HL-60/S4 treated with phorbol 12-myristate 13-acetate at 8.2 ng/mL for 4 days and 3 days (cell line): Measurements from ENCODE around the gene SYT15.
"Not testable (repeated sequence)": the region's sequence is repeated elsewhere in the genome, so short reads cannot be mapped to it uniquely, and the experiment has no call there.

ENCODE experiments used
- in situ Hi-C: fragments of 300-500 bp; cut with MboI; formaldehyde crosslinking; loops from 2 replicates; pipeline ENCODE4 v1.15.0; 2022; ENCODE audit warnings: low sequenced_read_pairs

The SYT15 gene

DNA sequence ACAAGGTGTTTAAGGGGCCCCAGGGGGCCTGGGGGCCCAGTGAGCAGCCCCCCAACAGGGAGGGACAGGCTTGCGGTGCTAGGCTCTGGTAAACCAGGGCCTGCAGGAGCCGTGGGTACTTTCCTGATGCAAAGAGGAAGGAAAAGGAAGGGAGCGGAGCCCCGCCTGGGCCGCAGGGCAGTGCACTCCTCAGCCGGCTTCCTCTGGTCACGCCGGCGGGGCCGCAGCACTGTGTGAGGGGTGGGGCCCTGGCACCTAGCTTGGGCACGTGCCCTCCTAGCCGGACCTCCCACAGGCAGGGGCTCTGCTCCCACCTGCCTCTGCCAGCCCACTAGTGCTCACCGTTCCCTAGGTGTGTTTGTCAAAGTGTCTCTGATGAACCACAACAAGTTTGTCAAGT is 6.3 kb downstream of the SYT15 start:
- in situ Hi-C loops: not testable (repeated sequence)

DNA sequence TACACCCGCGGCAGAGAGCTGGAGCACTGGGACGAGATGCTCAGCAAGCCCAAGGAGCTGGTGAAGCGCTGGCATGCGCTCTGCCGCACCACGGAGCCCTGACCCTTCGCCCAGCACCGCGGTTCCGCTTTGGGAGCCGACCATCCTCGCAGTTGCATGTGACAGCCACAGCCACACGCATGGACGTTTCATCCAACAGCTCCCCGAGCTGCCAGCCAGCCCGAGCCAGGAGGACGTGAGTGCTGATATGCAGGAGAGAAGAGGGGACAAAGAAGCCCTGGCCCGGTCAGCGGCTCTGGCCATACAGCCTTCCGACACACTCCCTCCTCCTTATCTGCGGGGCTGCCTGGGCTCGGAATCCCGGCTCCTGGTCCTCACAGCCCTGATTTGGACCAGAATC is 8.6 kb downstream of the SYT15 start:
- in situ Hi-C loops: not testable (repeated sequence)

DNA sequence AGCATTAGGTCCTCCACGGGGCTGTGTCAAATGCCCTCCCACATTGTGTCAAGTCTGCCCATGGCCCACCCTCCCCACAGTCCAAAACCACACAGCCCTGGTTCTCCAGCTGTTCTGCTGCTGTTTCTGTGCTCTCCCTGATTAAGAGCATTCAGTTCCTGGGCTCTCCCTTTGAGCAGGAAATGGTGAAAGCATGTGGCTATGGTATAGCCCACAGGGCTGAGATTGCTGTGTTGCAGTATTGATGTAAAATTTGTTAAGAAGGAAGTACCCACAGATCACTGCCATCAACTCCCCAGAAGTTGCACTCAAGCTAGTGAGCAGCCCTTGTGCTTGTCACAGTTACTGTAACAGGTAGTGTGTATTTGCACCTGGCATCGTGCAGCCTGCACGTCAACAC is 9.3 kb downstream of the SYT15 start:
- in situ Hi-C loops: not testable (repeated sequence)

- in situ Hi-C loops: not testable (repeated sequence)
Measured at GRCh38 chr10:46589589-46589988, 10.7 kb downstream of the SYT15 start.

GRCh38 chr10:46591053-46591452 is 12.1 kb downstream of the SYT15 start:
- in situ Hi-C loops: not testable (repeated sequence)

DNA sequence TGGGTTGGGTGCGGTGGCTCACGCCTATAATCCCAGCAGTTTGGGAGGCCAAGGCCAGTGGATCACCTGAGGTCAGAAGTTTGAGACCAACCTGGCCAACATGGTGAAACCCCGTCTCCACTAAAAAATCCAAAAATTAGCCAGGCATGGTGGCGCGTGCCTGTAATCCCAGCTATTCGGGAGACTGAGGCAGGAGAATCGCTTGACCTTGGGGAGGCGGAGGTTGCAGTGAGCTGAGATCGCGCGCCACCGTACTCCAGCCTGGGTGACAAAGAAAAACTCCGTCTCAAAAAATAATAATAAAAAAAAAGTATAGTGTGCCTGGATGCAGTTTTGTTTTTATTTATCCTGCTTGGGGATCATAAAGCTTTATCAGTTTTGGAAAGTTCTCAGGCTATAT is 14.4 kb downstream of the SYT15 start:
- in situ Hi-C loops: not testable (repeated sequence)

- in situ Hi-C loops: not testable (repeated sequence)
Measured at GRCh38 chr10:46594453-46595063, 15.6 kb downstream of the SYT15 start.

- in situ Hi-C loops: not testable (repeated sequence)
Measured at GRCh38 chr10:46596570-46596969, 17.6 kb downstream of the SYT15 start.

- in situ Hi-C loops: not testable (repeated sequence)
Measured at GRCh38 chr10:46597616-46598246, 18.8 kb downstream of the SYT15 start.

DNA sequence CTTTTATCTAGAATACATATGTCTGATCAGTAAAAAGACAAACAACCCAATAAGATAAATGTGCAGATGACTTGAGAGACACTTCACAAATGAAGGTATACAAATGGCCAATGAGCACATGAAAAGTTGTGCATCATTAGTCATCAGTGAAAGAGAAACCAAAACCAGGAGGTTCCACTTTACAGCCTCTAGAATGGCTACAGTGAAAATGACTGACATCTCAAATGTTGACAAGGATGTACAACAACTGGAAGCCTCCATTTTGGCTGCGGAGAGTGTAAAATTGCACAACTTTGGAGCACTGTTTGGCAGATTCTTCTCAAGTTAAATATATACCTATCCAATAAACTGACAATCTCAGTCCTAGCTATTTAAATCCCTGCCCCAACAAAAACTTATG is 21.6 kb downstream of the SYT15 start:
- in situ Hi-C loops: not testable (repeated sequence)

DNA sequence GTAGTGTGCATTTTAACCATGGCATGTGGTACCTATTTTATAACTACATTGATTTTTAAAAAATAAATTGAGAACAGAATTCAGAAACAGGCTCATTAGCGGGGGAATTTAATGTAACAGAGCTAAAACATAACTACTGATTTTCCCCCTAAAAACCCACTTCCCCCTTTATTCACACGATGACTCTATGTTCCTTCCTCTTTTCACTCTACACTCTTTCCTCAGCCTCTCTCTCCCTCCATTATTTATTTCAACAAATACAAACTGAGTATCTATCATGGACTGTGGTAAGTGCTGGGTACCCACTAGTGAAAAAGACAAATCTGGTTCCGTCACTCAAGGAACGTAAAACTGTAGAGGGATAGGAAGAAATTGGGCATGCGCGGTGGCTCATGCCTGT is 36.6 kb downstream of the SYT15 start:
- in situ Hi-C loops: not testable (repeated sequence)

DNA sequence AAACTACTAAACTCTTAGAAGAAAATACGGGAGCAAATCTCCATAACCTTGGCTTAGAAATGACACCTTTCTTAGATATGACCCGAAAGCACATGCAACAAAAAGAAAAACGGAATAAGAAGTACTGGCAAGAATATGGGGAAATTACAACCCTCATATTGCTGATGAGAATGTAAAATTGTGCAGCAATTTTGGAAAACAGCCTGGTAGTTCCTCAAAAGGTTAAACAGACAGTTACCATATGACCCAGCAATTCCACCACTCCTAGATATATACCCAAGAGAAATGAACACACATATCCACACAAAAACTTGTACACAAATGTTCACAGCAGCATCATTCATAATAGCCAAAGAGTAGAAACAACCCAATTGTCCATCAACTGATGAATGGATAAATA is 37.3 kb downstream of the SYT15 start:
- in situ Hi-C loops: not testable (repeated sequence)

- in situ Hi-C loops: not testable (repeated sequence)
Measured at GRCh38 chr10:46617134-46617533, 38.2 kb downstream of the SYT15 start.

DNA sequence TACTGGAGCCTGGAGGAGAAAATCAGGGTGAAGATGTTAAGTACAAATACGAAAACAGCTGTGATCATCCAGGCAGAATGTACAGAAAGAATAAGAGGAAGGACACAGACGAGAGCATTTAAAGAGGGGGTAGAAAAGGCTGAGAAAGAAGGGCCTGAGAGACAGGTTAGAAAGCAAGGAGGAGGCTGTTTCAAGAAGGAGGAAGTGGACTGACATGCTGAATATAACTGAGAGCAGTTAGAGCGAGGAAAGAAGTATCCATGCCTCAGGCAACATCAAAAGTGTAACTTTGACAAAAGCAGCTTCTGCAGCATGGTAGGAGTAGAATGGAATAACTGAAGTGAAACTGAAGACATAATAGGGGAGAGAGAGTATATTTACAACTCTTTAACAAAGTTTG is 39.0 kb downstream of the SYT15 start:
- in situ Hi-C loops: not testable (repeated sequence)

DNA sequence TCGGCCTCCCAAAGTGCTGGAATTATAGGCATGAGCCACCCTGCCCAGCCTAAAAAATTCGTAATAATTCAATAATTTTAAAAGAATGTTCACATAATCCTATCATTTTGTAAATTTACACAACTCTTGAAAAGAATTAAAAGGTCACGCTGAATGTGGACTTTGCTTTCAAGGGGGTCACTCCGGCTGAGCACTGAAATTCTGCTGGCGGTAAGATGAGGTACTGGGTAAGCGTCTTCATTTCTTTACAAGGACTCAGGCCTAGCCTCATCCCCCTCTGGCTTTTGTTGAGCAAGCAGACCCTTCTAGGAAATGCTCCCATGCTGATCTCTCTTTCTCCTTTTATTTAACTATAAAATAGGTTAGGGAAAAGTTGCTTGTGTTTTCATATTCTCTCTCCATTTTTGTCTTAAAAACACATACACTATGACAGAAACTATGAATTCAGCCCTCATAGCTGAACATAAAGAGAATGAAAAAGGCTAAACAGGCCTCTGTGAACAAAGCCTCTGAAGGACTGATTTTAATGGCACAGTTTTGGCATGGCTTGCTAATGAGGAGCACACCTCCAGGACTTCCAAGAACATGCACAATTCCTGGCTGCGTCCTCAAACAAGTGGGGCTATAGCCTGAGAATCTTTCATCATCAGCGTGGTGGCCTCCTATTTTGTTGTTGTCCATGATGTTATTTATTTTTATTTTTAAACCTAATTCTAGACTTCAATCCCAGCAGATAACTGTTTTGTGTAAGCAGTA is 45.1 kb downstream of the SYT15 start:
- in situ Hi-C loops: not testable (repeated sequence)

DNA sequence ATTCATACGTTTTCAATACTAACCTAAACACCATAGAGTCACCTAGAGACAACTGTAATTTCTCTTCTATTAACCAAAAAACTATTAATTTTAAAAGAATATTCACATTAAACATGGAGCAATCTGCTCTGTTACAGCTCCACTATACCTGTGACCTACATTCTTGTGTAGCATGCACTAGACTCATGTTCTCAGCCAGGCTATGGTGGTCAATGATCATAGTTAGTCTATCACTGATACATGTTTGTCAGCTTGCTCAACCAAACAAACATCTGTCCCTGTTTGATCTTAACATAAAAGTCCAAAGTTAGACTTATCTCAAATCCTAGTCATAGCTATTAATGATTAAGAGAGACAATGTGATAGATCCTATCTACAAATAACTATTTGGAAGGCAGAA is 50.9 kb downstream of the SYT15 start:
- in situ Hi-C loops: not testable (repeated sequence)

GRCh38 chr10:46630816-46631215 is 51.9 kb downstream of the SYT15 start:
- in situ Hi-C loops: not testable (repeated sequence)

GRCh38 chr10:46631683-46632082 is 52.8 kb downstream of the SYT15 start:
- in situ Hi-C loops: not testable (repeated sequence)

- in situ Hi-C loops: not testable (repeated sequence)
Measured at GRCh38 chr10:46634698-46635097, 55.8 kb downstream of the SYT15 start.

- in situ Hi-C loops: not testable (repeated sequence)
Measured at GRCh38 chr10:46635364-46635959, 56.5 kb downstream of the SYT15 start.

GRCh38 chr10:46640005-46640404 is 61.1 kb downstream of the SYT15 start:
- in situ Hi-C loops: not testable (repeated sequence)
